Naive thymus-derived CD8-positive, alpha-beta T cell (primary cell): ENCODE measurements around the gene PAN3. TPM values are rescaled to one million over a fixed set of nuclear protein-coding genes. Genes with fewer than 3 reads are reported as not detected.
"Not testable (repeated sequence)": the region's sequence is repeated elsewhere in the genome, so short reads cannot be mapped to it uniquely, and the experiment has no call there.

ENCODE experiments used
- ATAC-seq, 2 donors: fragments of 150-1000 bp; cut with Tn5 transposase in 1 of 2; sonication (Bioruptor Pico), chemical (Tn5 transposase) in 1 of 2; 1 replicate in 1 of 2; 2 replicates in 1 of 2; pipeline ENCODE4 v1.10.0; 2021; ENCODE audit warnings: mild to moderate bottlenecking in 2 of 2, moderate library complexity in 2 of 2
- POLR2A ChIA-PET: fragments of 350-600 bp; sonication (Branson Sonifier 250); formaldehyde crosslinking; loops from one replicate; lab custom pipeline; 2021; ENCODE audit warnings: antibody characterized with exemption; lab: Charles Lee
- DNase-seq, 10 donors: peaks; one replicate each; pipeline versions ENCODE4 v3.0.0 to v3.0.0-alpha.2; 2020 to 2022
- H3K27ac Mint-ChIP-seq, 10 donors: one replicate each; pipeline ENCODE4 v1.8.0; 2020 to 2022; ENCODE audit warnings: mild to moderate bottlenecking in 10 of 10, mixed read lengths in 10 of 10, moderate library complexity in 4 of 10, inconsistent platforms in 1 of 10
- H3K27me3 Mint-ChIP-seq, 5 donors: one replicate each; pipeline ENCODE4 v1.8.0; 2021 to 2022; ENCODE audit warnings: mixed read lengths in 5 of 5
- H3K36me3 Mint-ChIP-seq, 3 donors: one replicate each; pipeline ENCODE4 v1.8.0; 2020 to 2022; ENCODE audit warnings: mixed read lengths in 3 of 3, mild to moderate bottlenecking in 2 of 3, inconsistent platforms in 1 of 3
- H3K4me1 Mint-ChIP-seq, 4 donors: one replicate each; pipeline ENCODE4 v1.8.0; 2021 to 2022; ENCODE audit warnings: mixed read lengths in 4 of 4
- H3K4me3 Mint-ChIP-seq, 10 donors: one replicate each; pipeline ENCODE4 v1.8.0; 2020 to 2022; ENCODE audit warnings: mild to moderate bottlenecking in 10 of 10, mixed read lengths in 10 of 10, moderate library complexity in 6 of 10, inconsistent platforms in 1 of 10
- H3K9me3 Mint-ChIP-seq, 9 donors: one replicate each; pipeline ENCODE4 v1.8.0; 2020 to 2022; ENCODE audit warnings: mixed read lengths in 9 of 9, mild to moderate bottlenecking in 3 of 9, inconsistent platforms in 1 of 9, moderate library complexity in 1 of 9
- polyA plus RNA-seq, 3 donors: library from polyadenylated mRNA; unstranded; fragments of 300-500 nt; fragmentation: Illumina TruSeq; gene quantifications; one replicate each; pipeline ENCODE4 v1.2.3, GENCODE V29; 2021
- total RNA-seq, 8 experiments: library from RNA in 2 of 8; stranded (reverse) in 2 of 8; gene quantifications; one replicate each; pipeline ENCODE4 v1.2.3 and lab custom pipeline; 2021 to 2026

Gene PAN3
- total RNA-seq (10 to 100 TPM; 74.4 to 76.1 TPM), polyA plus RNA-seq (1 to 10 TPM; 2.8 to 4.8 (median 3.3) TPM), total RNA-seq (lab: John Stamatoyannopoulos, UW) (55.4 to 140 (median 109) reads per million in 6 experiments)

- ATAC-seq (peak; percentile 61 to 65), DNase-seq (peak; percentile 88 to 96 (median 92))
- Mint-ChIP-seq H3K4me1 (peaks cover 35 to 54% (median 50%) of the 10 kb centered on the region in 4 donors), H3K36me3 (no peaks in the 10 kb centered on the region), H3K27ac (peak within 1 kb of the TSS; percentile 94 to 99 (median 98)), H3K9me3 (no peaks in the 10 kb centered on the region), H3K4me3 (peak within 1 kb of the TSS; percentile 87 to 97 (median 95)), H3K27me3 (peaks cover 0 to 1% (median 0%) of the 10 kb centered on the region in 5 donors)
- POLR2A ChIA-PET = interaction anchor here (0.6 to 2.7 kb wide), 13 partner anchors 9 to 1954 kb away, joined by 3 to 15 read pairs (median 4); partner anchors contain the start of genes MTIF3 and POMP
Measured at GRCh38 chr13:28138012-28138755, at the start of gene PAN3. PAN3 (plus strand) TSS chr13:28138545; CDS start chr13:28138658, 113 bp downstream.

- no peak for DNase-seq
- peaks cover 0 to 4% (median 0%) of the 10 kb centered on the region in 9 donors for H3K9me3 Mint-ChIP-seq
- H3K4me3 Mint-ChIP-seq = no peak overlapping the region
- peaks cover 0 to 6% (median 0%) of the 10 kb centered on the region in 4 donors for H3K4me1 Mint-ChIP-seq
- ATAC-seq = no peak
- H3K27me3 Mint-ChIP-seq = peaks cover 7 to 21% (median 11%) of the 10 kb centered on the region in 5 donors
- H3K36me3 Mint-ChIP-seq = peaks cover 0 to 4% (median 0%) of the 10 kb centered on the region in 3 donors
- POLR2A ChIA-PET = no interaction called here
- H3K27ac Mint-ChIP-seq = no peak overlapping the region
Measured at GRCh38 chr13:28089065-28089464, 49.3 kb upstream of the PAN3 start.

GRCh38 chr13:28092431-28092830 is 45.9 kb upstream of the PAN3 start:
- Mint-ChIP-seq H3K4me3 (no peak overlapping the region), H3K36me3 (peaks cover 0 to 4% (median 0%) of the 10 kb centered on the region in 3 donors), H3K27ac (no peak overlapping the region), H3K4me1 (peaks cover 0 to 9% (median 0%) of the 10 kb centered on the region in 4 donors), H3K27me3 (peaks cover 14 to 38% (median 27%) of the 10 kb centered on the region in 5 donors), H3K9me3 (peaks cover 0 to 2% (median 0%) of the 10 kb centered on the region in 9 donors)
- ATAC-seq (no peak), DNase-seq (no peak)
- POLR2A ChIA-PET = no interaction called here

- H3K4me3 Mint-ChIP-seq = no peak overlapping the region
- DNase-seq = no peak
- POLR2A ChIA-PET = no interaction called here
- H3K27ac Mint-ChIP-seq = no peak overlapping the region
- H3K36me3 Mint-ChIP-seq = peaks cover 0 to 4% (median 0%) of the 10 kb centered on the region in 3 donors
- no peak for ATAC-seq
- H3K4me1 Mint-ChIP-seq = peaks cover 0 to 9% (median 0%) of the 10 kb centered on the region in 4 donors
- no peaks in the 10 kb centered on the region for H3K9me3 Mint-ChIP-seq
- peaks cover 23 to 50% (median 35%) of the 10 kb centered on the region in 5 donors for H3K27me3 Mint-ChIP-seq
Measured at GRCh38 chr13:28093881-28094280, 44.5 kb upstream of the PAN3 start.

GRCh38 chr13:28094306-28094705 is 44.0 kb upstream of the PAN3 start:
- no peaks in the 10 kb centered on the region for H3K9me3 Mint-ChIP-seq
- H3K27me3 Mint-ChIP-seq = peaks cover 25 to 54% (median 37%) of the 10 kb centered on the region in 5 donors
- H3K4me3 Mint-ChIP-seq = no peak overlapping the region
- POLR2A ChIA-PET = no interaction called here
- ATAC-seq (no peak), DNase-seq (no peak)
- peaks cover 0 to 10% (median under 1%) of the 10 kb centered on the region in 4 donors for H3K4me1 Mint-ChIP-seq
- H3K27ac Mint-ChIP-seq = no peak overlapping the region
- H3K36me3 Mint-ChIP-seq = peaks cover 0 to 4% (median 0%) of the 10 kb centered on the region in 3 donors

- no peak overlapping the region for H3K27ac Mint-ChIP-seq
- ATAC-seq (no peak), DNase-seq (no peak)
- peaks cover 0 to 4% (median 0%) of the 10 kb centered on the region in 3 donors for H3K36me3 Mint-ChIP-seq
- H3K4me1 Mint-ChIP-seq = peaks cover 0 to 19% (median 5%) of the 10 kb centered on the region in 4 donors
- peaks cover 34 to 69% (median 50%) of the 10 kb centered on the region in 5 donors for H3K27me3 Mint-ChIP-seq
- H3K4me3 Mint-ChIP-seq = no peak overlapping the region
- POLR2A ChIA-PET = no interaction called here
- H3K9me3 Mint-ChIP-seq = no peaks in the 10 kb centered on the region
Measured at GRCh38 chr13:28097503-28097902, 40.8 kb upstream of the PAN3 start.

- peaks cover 27 to 66% (median 48%) of the 10 kb centered on the region in 5 donors for H3K27me3 Mint-ChIP-seq
- no peak overlapping the region for H3K27ac Mint-ChIP-seq
- H3K36me3 Mint-ChIP-seq = no peaks in the 10 kb centered on the region
- peak in 1 of 2 donors; percentile 12 for ATAC-seq
- no peaks in the 10 kb centered on the region for H3K9me3 Mint-ChIP-seq
- DNase-seq = no peak
- POLR2A ChIA-PET = no interaction called here
- peaks cover 0 to 10% (median 5%) of the 10 kb centered on the region in 4 donors for H3K4me1 Mint-ChIP-seq
- peak overlapping the region; percentile 68 to 79 (median 72) for H3K4me3 Mint-ChIP-seq
Measured at GRCh38 chr13:28099396-28100149, 38.8 kb upstream of the PAN3 start.

- POLR2A ChIA-PET = no interaction called here
- ATAC-seq (peak; percentile 69 to 73), DNase-seq (peak in 7 of 10 donors; percentile 1 to 20 (median 8))
- Mint-ChIP-seq H3K27ac (peak within 1 kb of the TSS in 1 of 10 donors; percentile 18), H3K4me3 (peak within 1 kb of the TSS; percentile 68 to 79 (median 72)), H3K9me3 (no peaks in the 10 kb centered on the region), H3K27me3 (peaks cover 30 to 64% (median 46%) of the 10 kb centered on the region in 5 donors), H3K4me1 (peaks cover 0 to 10% (median 5%) of the 10 kb centered on the region in 4 donors), H3K36me3 (no peaks in the 10 kb centered on the region)
Measured at GRCh38 chr13:28100150-28101121, 37.9 kb upstream of the PAN3 start, which contains the start of gene FLT3. FLT3 (minus strand) TSS chr13:28100576; CDS start chr13:28100510, 66 bp downstream.

- H3K36me3 Mint-ChIP-seq, ATAC-seq, H3K4me3 Mint-ChIP-seq, H3K9me3 Mint-ChIP-seq, DNase-seq, H3K27ac Mint-ChIP-seq, POLR2A ChIA-PET: not testable (repeated sequence)
- peaks cover 0 to 10% (median 5%) of the 10 kb centered on the region in 4 donors for H3K4me1 Mint-ChIP-seq
- H3K27me3 Mint-ChIP-seq = peaks cover 26 to 56% (median 41%) of the 10 kb centered on the region in 5 donors
Measured at GRCh38 chr13:28101886-28102285, 36.5 kb upstream of the PAN3 start.

GRCh38 chr13:28106976-28107375 is 31.4 kb upstream of the PAN3 start:
- Mint-ChIP-seq H3K27ac (no peak overlapping the region), H3K4me1 (no peaks in the 10 kb centered on the region)
- ATAC-seq = no peak

GRCh38 chr13:28110414-28110813 is 27.9 kb upstream of the PAN3 start:
- H3K27me3 Mint-ChIP-seq = no peaks in the 10 kb centered on the region
- H3K36me3 Mint-ChIP-seq = no peaks in the 10 kb centered on the region
- H3K9me3 Mint-ChIP-seq = no peaks in the 10 kb centered on the region
- no peak overlapping the region for H3K27ac Mint-ChIP-seq
- no peak for ATAC-seq
- no peak overlapping the region for H3K4me3 Mint-ChIP-seq
- no peaks in the 10 kb centered on the region for H3K4me1 Mint-ChIP-seq
- no peak for DNase-seq
- POLR2A ChIA-PET = no interaction called here

More at GRCh38 chr13:28106976-28107375, 31.4 kb upstream of the PAN3 start:
- Mint-ChIP-seq H3K9me3 (no peaks in the 10 kb centered on the region), H3K27me3 (peaks cover 3 to 16% (median 7%) of the 10 kb centered on the region in 5 donors), H3K4me3 (no peak overlapping the region), H3K36me3 (no peaks in the 10 kb centered on the region)
- DNase-seq = no peak
- POLR2A ChIA-PET = no interaction called here
